ENCODE measurements around the gene FXYD6.

GRCh38 chr11:117921456-117921855 lies 45.0 kb upstream of the FXYD6 start:
- TF ChIP-seq MAX (IDR thresholded peaks at IDR 0.05): no peak
- no peak for TF ChIP-seq EP300 (IDR thresholded peaks at IDR 0.05; ENCODE audit: borderline replicate concordance)
- no peak for TF ChIP-seq RAD21 (IDR thresholded peaks at IDR 0.05; ENCODE audit: low read depth)
- TF ChIP-seq CEBPB (IDR thresholded peaks at IDR 0.05): no peak
- no peak for TF ChIP-seq FOXM1 (IDR thresholded peaks at IDR 0.05; ENCODE audit: borderline replicate concordance, low read depth)
- TF ChIP-seq REST (IDR thresholded peaks at IDR 0.05; ENCODE audit: low read depth): no peak
- TF ChIP-seq USF1 (IDR thresholded peaks at IDR 0.05): no peak
- no peak for TF ChIP-seq TAF1 (IDR thresholded peaks at IDR 0.05; ENCODE audit: low read depth)
- TF ChIP-seq YY1 (IDR thresholded peaks at IDR 0.05; ENCODE audit: low read depth): no peak
- no peak for TF ChIP-seq TEAD4 (IDR thresholded peaks at IDR 0.05)
- no peak for TF ChIP-seq EGR1 (IDR thresholded peaks at IDR 0.05)
- no peak for TF ChIP-seq ZBTB7A (IDR thresholded peaks at IDR 0.05; ENCODE audit: low read depth)
- TF ChIP-seq NFIC (IDR thresholded peaks at IDR 0.05): no peak
- TF ChIP-seq TCF12 (IDR thresholded peaks at IDR 0.05; ENCODE audit: low read depth): no peak

Measured in Ishikawa (cell line).